Muscle of arm (tissue), 12 donors: Measurements from ENCODE around the gene TMEM129. TPM values are rescaled to one million over a fixed set of nuclear protein-coding genes. Genes with fewer than 3 reads are reported as not detected.

ENCODE experiments used
- DNase-seq: peaks from one replicate; pipeline ENCODE4 v3.0.0-alpha.2; 2013
- polyA plus RNA-seq, 12 donors: library from polyadenylated mRNA; unstranded; fragments of 120-200 nt; gene quantifications; one replicate each; pipeline ENCODE4 v1.2.1, GENCODE V29; 2013; ENCODE audit not compliant: insufficient read length in 12 of 12

The TMEM129 gene
- polyA plus RNA-seq, 12 donors, result 15.8 to 22.6 (median 20.4) TPM; not detected in 1

DNA sequence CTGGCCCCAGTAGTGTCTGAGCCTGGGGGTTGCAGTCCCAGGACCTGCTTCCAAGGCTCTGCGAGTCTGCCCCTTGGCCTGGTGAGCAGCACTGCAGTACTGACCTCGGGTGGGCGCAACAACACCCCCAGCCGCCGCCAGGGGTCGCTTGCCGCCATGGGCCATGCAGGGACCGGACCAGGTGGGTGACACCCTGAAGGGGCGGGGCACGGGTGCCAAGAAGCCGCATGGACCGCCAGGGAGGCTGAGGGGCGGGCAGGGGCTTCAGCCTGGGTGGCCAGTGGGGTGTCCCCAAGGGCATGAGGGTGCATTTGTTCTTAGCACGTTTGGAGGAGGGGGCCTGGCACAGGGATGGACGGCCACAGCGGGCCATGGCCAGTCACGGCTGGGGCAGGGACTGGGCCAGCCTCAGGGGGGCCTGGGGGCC lies 25.2 kb upstream of the TMEM129 start:
- peak; percentile 46 for DNase-seq

DNA sequence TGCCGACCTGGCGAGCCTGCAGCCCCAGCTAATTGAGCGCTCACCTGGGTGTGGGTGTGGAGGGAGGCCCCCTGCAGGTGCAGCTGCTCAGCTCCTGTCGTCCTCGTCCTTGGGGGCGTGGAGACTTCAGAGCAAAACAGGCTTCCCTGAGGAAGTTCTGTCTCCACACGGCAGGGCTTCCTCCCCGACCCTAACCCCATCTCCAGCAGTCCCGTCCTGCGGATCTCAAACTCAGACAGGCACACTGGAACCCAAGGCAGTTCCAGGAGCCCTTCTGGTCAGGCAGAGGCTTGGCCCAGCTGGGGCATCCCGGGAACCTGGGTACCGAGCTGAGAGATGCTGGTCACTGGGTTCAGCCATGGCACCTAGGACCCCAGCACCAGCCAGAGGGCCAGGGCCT lies 24.6 kb upstream of the TMEM129 start:
- DNase-seq, result no peak

DNA sequence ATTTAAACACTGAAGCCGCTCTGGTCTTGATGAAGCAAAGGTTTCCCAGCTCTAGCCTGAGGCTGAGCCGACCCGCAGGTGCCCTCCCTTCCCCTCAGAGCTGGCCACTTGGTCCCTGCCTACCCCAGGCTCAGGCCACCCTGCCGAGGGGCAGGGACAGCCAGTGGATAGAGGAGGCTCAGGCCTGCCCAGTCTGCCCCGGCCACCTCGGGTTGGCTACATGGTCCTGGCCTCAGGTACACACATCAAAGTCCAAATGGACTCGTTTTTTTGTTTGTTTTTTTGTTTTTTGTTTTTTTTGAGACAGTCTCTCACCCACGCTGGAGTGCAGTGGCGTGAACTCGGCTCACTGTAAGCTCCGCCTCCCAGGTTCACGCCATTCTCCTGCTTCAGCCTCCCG lies 24.0 kb upstream of the TMEM129 start:
- no peak for DNase-seq

DNA sequence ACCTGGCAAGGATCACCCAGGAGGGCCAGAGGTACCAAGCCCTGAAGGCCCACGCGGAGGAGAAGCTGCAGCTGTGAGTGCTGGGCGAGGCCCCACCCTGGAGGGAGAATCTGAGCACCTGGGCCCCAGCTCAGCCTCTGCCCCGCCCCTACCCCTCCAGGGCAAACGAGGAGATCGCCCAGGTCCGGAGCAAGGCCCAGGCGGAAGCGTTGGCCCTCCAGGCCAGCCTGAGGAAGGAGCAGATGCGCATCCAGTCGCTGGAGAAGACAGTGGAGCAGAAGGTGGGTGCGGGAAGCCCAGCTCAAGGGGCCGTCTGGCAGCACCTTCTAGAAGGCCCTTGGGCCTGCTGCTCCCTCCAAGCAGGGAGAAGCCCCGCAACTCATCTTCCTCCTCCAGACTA lies 23.4 kb upstream of the TMEM129 start:
- no peak for DNase-seq

DNA sequence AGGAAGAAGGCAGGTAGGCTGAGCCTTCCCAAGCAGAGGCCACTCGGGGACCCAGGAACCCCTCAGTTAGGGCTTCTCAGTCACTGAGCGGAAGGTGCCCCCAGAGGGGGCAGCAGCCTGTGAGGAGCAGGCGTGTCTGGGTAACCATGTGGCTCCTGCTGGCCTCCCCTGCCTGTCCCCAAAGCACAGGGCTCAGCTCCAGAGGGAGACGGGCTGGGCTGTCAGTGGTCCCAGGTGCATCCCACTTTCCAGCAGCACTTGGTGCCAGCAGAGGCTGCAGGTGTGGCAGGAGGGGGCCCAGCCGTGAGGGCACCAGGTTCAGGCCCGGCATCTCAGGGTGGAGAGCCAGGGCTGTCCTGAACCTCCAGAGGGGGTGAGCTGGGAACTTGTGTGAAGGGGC lies 22.9 kb upstream of the TMEM129 start:
- no peak for DNase-seq

DNA sequence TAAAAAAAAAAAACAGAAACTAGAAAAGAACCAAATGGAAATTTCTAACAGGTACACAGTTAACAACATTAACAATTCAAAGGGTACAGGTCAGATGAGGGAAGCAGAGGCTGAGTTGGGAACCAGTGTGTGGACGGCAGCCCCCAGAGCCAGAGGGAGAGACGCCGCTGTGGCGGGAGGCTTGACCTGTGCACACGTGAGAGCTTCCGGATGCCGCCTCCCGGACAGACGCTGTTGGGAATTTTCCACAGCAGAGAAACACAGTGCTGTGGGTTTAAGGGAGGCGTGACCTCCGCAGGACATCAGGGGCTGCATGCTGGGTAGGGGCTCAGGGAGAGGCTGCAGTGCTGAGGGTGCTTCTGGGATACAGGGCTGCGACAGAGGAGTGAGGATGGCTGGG lies 22.4 kb upstream of the TMEM129 start:
- DNase-seq, result no peak

DNA sequence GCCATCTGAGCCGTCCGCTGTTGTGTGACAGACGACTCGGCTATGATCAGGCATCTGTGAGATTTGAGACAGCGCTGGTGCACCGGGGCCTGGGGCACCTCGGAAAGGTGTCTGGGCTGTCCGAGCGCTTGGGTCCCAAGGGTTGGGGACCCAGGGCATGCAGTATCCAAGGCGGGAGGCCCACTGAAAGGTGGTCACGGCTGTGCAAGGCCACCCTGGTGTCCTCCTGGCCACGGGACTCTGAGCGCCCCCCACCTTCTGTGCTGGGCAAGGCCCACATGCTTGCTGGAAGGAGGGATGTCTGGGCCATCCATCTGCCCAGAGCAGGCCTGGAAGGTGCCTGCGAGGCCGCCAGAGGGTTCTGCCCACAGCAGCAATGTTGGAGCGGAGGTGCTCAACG lies 20.1 kb upstream of the TMEM129 start:
- DNase-seq, result no peak

DNA sequence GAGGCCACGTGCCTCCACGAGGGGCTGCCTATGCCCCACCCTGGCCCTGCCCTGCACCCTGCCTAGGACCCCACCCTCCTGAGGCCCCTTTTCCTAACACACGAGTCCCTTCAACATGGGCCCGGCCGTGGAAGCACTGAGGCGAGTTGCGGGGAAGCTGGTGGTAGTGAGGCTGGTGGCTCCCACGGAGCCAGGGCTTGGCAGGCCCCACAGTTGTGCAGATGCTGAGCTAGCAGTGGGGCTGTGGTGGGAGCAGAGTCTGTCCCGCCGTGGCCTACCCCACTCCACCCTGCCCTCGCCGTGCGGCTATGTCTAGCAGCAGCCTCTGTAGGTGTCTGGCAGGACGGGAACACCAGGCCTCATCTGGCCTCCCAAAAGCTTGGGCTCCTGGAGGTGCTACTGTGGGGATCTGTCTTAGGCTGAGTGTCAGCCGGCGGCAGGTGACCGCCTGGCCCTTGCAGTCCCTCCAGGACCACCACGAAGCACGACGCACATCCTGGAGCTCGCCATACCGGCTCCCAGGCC lies 19.0 kb upstream of the TMEM129 start:
- no peak for DNase-seq

DNA sequence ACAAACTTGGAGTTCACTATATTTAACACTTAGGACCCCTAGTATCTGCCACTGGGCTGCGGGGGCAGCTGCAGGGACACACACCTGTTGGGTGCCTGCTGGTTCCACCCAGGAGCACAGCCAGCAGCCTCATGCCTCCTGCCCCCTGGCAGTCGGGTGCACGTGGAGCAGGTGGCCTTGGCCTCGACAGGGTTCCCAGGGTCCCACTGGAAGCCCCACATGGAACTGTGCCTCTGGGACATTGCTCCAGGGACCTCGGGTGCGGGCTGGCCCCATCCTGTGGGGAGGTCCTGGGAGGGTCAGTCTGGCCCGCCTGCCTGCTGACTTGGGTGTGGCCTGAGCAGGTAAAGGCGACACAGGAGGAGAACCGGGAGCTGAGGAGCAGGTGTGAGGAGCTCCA lies 18.2 kb upstream of the TMEM129 start:
- DNase-seq, result no peak

DNA sequence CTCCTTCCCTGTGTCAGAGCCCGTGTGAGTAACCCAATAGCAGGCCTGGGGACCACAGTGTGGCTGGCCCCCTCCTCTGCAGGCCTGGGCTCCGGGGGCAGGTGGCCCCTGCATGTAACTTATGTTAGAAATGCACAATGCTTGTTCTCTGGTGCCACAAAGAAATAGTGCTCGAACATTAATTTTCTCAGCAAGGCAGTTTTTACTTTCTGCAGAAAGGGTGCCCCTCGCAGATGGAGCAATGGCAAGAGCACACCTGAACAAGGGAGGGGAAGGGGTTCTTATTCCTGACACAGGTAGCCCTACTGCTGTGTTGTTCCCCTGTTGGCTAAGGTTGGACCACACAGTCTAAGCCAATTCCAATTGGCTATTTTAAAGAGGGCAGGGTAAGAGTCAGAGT lies 17.3 kb upstream of the TMEM129 start:
- no peak for DNase-seq

DNA sequence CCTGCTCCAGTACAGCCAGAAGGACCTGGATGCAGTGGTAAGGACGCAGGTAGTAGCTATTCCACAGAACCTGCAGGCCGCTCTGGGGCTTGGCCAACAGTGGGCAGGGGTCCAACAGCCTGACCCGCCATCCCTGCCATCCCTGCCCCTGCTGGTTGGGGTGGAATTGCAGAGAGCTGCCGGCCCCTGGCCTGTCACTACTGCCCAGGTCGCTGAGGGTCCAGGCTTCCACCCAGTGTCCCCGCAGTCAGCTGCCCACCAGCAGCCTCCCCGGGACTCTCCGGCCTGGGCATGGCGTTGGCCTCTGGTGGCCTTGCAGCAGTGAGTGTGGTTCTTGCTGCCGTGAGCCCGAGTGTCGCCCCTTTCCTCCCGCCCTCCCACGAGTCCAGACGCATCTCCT lies 16.5 kb upstream of the TMEM129 start:
- DNase-seq, result no peak

DNA sequence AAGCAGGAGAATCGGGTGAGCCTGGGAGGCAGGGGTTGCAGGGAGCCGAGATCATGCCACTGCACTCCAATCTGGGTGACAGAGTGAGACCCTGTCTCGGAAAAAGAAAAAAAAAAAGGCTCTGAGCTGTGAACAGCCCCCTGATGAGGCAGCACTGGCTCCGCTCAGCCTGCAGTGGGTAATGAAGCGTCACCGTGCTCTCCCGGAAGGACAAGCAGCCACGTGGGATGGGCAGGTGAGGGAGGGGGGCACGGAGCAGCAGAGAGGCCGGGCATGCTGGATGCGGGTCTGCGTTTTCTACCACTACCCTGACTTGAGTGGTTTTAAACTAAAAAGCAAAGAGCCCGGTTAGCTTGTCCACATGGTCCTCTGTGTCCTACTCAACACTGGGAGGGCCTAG lies 15.7 kb upstream of the TMEM129 start:
- DNase-seq, result no peak

DNA sequence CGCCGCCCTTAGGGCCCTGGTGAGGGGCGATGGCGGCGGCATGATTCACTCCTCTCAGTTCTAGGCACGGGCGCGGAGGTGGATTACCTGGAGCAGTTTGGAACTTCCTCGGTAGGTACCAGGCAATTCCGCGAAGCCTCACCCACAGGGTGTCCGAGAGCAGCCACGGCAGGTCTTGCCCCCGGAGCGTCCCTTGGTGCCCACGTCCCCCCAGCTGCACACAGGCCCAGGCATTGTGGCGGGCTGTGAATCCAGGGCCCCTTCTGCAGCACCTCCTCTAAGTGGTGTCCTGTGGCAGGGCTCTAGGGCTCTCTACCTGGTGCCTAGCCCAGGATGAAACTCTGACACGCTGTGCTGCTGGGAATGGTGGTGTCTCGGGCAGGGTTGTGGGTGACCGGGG lies 14.1 kb upstream of the TMEM129 start:
- no peak for DNase-seq

DNA sequence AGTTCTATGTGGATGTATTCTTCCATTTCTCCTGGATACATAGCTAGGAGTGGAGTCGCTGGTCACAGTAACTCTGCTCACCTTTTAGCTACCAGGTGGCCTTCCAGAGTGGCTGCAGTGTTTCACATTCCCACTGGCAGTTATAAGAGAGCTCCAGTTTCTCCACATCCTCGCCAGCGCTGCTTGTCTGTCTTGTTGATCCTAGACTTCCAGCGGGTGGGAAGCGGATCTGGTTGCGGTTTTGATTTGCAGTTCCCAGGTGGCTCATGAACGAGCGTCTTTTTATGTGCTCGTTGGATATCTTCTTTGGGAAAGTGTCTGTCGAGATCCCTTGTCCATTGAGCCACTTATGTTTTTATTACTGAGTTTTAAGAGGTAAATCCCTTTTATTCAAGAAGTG lies 11.8 kb upstream of the TMEM129 start:
- DNase-seq, result no peak

DNA sequence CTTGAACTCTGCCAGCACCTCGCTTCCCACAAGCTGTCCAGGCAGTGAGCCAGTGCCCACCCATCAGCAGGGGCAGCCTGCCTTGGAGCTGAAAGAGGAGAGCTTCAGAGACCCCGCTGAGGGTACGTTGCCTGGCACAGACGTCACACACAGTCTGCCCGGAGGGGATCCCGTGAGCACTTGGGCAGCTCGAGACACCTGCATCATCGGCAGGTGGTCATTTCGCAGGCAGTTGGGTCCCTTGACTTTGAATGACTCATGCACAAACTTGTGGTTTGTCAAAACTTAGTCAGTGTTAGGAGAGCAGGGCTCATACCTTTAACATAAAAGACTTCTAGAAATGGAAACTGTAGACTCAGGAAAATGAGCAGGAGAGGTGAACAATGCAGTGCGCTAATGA lies 10.1 kb upstream of the TMEM129 start:
- no peak for DNase-seq

DNA sequence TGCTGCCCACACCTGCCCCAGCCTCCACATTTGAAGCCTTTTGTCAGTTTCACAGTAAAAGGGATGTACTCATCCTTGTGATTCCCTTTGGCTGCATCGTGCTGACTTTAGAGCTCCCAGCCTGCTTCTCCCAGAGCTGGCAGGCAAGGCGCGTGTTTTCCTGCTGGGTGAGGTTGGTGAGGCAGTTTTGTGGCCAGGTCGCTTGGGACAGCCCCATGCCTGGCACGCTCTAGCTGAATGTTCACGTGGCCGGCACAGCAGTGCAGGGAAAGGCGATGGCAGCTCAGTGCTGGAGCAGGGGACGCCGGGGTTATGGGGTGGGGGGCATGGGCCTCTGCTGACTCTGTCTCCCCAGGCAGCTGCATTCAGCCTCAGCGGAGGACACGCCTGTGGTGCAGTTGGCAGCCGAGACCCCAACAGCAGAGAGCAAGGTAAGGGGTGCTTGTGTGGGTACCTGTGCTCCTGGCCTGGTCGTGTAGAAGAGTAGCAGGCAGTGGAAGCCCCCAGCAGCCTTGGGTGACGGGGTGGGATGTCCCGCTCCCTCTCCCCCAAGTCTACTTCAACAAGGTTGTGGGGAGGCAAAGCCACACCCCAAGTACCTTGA lies 9.5 kb upstream of the TMEM129 start:
- DNase-seq, result no peak

DNA sequence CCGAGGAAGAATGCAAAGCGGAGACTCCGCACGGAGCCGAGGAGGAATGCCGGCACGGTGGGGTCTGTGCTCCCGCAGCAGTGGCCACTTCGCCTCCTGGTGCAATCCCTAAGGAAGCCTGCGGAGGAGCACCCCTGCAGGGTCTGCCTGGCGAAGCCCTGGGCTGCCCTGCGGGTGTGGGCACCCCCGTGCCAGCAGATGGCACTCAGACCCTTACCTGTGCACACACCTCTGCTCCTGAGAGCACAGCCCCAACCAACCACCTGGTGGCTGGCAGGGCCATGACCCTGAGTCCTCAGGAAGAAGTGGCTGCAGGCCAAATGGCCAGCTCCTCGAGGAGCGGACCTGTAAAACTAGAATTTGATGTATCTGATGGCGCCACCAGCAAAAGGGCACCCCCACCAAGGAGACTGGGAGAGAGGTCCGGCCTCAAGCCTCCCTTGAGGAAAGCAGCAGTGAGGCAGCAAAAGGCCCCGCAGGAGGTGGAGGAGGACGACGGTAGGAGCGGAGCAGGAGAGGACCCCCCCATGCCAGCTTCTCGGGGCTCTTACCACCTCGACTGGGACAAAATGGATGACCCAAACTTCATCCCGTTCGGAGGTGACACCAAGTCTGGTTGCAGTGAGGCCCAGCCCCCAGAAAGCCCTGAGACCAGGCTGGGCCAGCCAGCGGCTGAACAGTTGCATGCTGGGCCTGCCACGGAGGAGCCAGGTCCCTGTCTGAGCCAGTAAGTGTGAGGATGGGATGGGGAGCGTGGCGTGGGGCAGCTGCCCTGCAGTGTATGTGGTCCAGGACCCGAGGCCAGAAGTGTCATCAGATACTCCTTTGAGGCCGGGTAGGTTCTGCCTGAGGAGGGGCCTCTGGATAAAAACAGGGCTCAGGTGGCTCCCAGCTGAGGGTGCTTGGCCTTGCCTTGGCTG lies 7.2 kb upstream of the TMEM129 start:
- no peak for DNase-seq

DNA sequence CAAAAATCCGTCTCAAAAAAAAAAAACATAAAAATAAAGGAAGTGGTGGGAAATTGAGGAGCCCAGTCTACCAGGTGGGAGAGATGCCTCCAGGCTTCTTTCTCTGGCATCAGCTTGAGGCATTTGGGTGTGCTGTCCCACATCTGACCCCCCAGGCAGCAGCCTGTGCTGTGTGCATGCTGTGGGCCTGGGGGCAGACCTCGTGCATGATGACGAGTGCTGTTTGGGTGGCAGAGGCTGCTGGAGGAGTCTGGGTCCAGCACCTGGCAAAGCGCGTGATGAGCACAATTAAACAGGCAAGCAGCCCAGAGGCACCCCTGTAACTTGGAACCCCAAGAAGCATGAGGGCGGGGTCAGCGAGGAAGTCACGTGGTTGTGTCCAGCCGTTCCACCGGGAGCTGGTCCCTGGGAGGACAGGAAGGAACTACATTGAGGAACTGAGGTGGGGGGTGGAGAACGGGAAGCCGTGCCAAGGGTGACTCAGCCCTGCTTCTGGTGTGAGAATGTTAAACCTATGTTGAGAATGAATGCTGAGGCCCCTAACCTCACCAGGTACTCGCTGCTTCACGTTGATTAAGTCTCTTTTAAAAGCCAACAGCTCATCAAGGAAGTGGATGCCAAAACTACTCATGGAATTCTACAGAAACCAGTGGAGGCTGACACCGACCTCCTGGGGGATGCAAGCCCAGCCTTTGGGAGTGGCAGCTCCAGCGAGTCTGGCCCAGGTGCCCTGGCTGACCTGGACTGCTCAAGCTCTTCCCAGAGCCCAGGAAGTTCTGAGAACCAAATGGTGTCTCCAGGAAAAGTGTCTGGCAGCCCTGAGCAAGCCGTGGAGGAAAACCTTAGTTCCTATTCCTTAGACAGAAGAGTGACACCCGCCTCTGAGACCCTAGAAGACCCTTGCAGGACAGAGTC lies 6.3 kb upstream of the TMEM129 start:
- DNase-seq, result no peak

DNA sequence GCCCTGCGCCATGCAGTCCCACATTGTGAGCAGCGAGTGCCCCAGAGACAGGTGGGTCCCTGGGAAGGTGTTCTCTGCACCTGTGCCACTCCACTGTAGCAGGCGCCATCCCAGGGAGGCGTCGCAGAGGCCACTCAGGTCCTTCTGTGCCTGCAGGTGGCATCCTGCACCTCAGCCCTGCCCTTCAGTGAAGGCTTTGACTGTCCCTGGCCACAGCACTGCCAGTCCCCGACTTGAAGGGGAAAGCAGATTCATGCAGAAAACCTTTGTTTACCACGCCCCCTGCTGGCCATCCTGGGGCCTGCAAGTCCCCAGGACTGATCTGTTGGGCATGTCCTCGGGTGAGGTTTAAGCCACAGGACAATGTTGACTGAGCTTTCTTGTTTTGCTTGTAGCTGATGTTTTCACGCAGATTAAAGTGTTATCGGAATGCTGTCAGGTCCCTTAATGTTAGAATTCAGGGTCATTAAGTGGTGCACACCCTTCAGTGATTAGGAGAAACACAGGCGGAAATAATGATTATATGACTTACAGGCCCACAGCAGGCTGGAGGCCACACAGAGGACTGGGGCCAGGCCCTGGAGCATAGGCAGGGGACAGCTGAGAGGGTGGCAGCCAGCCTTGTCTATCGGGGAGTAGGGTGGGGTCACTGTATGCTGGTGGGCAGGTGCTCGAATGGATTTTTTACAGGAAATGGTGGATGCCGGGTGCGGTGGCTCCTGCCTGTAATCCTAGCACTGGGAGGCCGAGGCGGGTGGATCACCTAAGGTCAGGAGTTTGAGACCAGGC lies 5.2 kb upstream of the TMEM129 start:
- DNase-seq, result peak; percentile 88

DNA sequence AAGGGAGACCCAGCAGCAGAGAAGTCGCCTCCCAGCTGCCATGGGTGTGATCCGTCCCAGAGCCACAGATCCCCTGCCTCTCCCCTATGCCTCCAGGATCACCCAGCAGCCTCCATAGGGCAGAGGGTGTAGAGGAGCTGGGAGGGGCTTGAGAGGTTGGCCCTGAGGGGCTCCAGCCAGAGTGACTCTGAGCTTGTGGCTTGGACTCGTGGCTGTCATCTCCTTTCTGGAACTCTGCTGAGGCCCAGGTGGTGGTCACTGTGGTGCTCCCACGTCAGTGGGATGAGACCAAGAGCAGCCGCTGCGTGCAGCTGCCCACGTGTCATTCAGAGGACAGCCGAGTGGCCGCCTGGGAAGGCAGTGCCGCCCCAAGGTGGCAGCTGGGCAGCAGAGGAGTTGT lies 4.4 kb upstream of the TMEM129 start:
- DNase-seq, result no peak

DNA sequence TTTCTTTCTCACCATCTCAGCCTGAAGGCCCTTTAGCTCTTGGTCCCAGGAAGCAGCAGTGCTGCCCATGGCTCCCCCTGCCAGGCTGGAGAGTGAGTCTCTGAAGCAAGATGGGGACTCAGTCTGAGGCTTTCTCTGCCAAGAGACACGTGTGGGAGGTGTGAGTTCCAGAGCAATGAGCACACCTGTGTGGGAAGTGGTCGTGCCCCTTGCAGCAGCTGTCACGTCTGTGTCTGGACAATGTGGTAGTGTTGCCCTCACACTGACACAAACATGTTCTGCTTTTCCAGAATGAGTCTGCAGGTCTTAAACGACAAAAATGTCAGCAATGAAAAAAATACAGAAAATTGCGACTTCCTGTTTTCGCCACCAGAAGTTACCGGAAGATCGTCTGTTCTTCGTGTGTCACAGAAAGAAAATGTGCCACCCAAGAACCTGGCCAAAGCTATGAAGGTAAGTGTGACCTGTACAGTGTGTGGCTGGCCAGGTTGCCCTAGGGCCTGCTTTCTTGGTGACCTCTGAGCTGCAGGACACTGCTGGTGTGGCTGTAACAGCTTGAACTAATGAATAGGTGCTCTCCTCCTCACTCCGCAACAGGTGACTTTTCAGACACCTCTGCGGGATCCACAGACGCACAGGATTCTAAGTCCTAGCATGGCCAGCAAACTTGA lies 2.1 kb upstream of the TMEM129 start:
- no peak for DNase-seq
